HG02610 (cell line): ENCODE data around the gene DNAJB7.
"Not testable (repeated sequence)": the region's sequence is repeated elsewhere in the genome, so short reads cannot be mapped to it uniquely, and the experiment has no call there.

Source experiments
- ATAC-seq: cut with Tn5 transposase; IDR thresholded peaks from one replicate; pipeline ENCODE4 v1.9.1; 2021; ENCODE audit warnings: mild to moderate bottlenecking, moderate library complexity; ENCODE audit not compliant: unreplicated experiment

The DNAJB7 gene

DNA sequence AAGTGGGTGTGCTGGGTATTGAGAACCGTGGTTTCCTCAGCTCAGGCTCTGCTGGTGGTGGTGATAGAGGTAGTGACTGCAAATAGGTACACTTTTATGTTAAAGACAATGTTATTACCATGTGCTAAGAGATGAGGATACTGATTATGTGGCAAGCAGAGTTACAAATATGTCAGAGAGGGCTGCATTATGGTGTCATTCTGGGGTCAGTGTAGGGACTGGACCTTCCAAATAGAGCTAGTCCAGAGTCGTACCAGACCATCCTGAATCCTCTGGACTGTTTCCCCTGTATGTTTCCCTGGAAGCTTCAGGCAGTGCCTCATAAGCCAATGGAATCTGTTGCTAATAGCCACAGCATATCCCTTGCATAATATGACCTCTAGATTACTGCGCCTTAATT lies at the start of gene DNAJB7:
DNAJB7 (minus strand) TSS at position 101 of the 400 bp plus-strand sequence. CDS start 119 bp downstream, outside the sequence.
- no peak for ATAC-seq

DNA sequence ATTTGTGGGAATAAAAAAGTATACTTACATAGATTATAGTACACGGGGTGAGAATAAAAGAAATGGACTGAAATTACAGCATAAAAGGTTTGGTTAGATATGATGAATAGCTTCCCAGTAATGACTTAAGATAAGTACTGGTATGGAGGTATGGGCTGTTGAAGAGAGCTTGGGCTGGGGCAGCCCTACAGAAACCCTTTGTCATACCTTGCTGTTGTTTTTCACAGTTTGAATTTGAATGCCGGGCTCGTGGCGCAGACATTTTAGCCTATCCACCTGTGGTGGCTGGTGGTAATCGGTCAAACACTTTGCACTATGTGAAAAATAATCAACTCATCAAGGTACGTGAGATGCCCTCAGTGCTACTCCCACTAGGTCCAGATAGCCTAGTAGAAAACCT lies 47.0 kb upstream of the DNAJB7 start:
- no peak for ATAC-seq

DNA sequence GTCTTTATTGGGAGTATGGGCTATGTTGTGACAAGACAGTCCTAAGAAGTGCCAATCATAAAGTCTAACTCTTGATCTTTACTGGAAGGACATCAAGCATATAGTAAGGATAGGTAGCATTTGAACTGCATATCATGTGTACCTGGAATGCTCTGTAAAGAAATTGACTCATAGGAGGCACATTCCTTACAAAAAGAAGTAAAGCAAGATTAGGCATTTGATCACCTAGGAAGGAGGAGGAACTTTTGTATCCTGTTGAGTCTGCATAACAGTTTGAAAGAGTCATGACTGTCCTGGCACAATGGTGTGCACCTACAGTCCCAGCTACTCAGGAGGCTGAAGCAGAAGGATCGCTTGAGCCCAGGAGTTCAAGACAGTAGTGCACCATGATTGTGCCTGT lies 42.2 kb upstream of the DNAJB7 start:
- ATAC-seq = no peak

DNA sequence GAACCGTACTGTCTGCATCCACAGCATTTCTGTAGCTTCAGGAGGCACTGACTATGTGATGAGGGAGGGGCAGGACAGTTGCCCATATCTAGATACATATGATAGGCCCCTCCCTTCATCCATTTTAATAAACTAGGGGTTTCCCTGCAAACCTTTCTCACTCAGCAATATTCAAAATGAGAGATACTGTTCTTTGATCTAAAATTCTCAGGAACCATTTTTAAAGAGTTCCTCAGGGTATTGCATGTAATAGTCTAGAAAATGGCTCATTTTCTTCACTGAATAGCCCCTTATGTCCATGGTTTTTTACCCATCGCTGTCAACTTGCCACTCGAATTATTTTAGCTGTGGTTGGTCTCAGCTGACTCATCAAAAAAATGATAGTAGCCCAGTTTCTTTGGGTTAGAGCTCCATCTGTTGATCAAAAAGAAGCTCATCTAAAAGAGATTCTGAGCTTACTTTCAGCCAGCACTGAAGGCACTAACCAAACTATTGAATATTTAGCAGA lies 37.0 kb upstream of the DNAJB7 start:
- peak; percentile 46 for ATAC-seq

DNA sequence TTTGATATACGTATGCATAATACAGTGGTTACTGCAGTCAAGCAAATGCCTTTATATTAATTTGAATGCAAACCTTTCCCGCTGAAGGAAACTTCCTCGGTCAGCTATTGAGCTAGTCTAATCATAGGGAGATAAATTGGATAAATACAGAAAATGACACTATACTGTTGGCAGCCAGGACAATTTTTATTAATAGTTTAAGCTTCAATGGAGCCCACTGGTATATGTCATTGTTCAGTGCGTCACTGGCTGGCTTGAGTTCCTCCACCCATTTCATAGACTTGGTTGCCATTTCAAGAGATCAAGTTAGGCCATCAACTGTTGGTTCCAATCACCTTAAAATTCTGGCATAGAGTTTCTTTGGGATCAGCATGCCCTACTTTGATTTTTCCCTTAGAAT lies 32.5 kb upstream of the DNAJB7 start:
- no peak for ATAC-seq

DNA sequence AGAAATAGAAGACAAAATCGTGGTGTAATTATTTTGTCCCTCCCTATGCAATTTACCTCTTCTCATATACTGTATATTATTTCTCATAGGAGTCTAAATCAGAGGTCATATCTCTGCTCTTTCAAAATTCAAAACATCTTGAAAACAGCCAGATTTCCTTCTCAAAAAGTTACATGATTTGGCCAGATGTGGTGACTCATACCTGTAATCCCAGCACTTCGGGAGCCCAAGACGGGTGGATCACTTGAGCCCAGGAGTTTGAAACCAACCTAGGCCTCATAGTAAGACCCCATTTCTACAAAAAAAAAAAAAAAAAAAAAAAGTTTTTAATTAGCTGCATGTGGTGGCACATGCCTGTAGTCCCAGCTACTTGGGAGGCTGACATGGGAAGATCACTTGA lies 29.0 kb upstream of the DNAJB7 start:
- ATAC-seq = no peak

DNA sequence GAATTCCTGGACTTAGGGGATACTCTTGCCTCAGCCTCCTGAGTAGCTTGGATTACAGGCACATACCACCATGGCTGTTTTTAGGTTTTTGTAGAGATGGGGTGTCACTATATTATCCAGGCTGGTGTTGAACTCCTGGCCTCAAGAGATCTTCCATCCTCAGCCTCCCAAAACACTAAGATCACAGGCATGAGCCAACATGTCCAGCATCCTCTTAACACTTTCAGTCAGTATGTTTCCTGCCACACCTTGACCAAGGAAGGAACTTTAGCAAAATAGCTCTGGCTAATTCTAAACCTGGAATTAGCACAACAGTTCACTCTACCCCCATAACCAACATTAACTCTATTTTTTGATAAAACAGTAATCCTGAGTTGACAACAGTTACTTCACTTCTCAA lies 27.2 kb upstream of the DNAJB7 start:
- no peak for ATAC-seq

DNA sequence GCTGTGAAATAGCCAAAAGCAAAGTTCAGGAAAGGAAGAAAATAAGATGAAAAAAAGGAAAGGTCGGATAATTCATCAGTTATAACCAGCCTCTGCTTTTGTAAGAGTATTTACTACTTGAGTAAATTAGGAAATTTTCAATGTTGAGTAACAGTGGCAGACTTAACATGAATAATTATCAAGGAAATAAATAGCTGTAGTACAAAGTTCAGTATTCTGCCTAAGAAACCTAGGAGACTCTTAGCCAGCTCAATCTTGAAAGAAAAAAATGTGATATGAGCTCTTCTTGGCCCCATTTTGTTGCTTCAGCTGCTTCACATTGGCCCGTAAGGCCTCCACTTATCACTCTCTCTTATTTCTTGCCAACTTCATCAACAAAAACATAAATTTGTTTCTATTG lies 17.0 kb upstream of the DNAJB7 start:
- ATAC-seq = no peak

DNA sequence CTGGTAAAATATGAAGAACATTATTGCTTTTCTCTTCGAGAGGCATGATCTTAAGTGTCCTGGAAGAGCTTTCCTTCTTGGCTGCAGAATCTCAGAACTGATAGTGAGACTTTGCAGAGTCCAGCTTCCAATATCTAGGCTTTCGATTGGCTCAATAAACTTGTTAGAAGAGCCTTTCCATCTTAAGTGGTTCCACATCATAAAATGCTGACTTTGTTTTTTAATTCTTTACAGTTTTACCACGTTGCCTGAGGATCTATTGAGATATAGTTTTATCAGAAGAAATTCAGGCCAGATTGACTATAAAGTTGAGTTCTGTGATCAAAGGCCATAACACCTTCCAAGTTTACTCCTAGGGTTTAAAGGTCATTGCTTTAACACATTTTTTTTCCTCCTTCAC lies 15.6 kb upstream of the DNAJB7 start:
- no peak for ATAC-seq

DNA sequence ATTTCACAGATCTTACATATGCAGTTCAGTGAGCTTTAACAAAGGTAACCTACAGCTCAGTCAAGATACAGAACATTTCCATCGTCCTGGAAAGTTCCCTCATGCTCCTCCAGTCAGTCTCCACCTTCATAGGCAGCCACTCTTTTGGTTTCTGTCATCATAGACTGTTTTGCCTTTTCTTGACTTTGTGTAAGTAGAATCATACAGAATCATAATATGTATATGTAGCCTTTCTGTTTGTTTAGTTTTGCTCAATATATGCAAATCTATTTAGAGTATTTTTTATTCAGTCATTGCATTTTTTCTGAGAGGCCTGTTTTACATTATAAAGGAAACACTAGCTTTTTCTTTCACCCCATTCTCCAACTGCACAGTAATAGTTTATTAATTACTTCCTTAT lies 15.0 kb upstream of the DNAJB7 start:
- no peak for ATAC-seq

DNA sequence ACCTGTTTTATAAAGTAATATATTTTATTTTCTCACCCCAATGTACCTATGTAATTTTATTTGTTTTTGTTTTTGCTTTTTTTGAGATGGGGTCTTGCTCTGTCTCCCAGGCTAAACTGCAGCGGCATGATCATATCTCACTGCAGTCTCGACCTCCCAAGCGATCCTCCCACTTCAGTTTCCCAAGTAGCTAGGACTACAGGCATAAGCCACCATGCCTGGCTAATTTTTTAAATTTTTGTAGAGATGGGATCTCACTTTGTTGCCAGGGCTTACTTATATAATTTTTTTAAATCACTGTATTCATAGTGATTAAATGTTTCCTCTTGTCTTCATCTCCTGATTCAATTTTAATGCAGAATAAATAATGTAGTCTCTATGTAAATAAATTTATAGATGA lies 13.2 kb upstream of the DNAJB7 start:
- no peak for ATAC-seq

DNA sequence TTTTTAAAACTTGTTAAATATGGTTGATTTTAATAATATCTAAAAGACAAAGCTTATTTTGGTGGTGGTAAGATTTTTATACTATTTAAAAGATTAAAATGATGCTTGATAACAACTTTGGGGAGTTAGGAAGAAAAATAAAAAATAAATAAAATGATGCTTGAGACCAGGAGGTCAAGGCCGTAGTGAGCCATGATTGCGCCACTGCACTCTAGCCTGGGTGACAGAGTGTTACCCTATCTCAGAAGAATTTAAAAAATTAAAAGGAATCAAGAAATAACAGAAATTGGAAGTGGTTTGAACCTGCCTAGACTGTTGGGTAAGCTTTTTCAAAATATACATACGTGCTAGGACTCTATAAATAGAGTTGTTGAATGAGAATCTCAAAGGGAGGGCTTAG lies 12.1 kb upstream of the DNAJB7 start:
- no peak for ATAC-seq

DNA sequence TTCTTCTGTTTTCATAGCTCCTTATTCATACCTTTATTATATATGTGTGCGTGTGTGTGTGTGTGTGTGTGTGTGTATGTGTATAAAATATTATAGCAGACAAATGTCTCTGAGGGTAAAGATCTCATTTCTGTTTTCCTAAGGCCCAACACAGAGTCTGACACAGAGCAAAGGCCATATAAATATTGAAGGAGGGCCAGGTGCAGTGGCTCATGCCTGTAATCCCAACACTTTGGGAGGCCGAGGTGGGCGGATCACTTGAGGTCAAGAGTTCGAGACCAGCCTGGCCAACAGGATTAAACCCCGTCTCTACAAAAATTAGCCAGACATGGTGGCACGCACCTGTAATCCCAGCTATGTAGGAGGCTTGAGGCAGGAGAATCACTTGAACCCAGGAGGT lies 6.5 kb upstream of the DNAJB7 start:
- not testable (repeated sequence) for ATAC-seq

DNA sequence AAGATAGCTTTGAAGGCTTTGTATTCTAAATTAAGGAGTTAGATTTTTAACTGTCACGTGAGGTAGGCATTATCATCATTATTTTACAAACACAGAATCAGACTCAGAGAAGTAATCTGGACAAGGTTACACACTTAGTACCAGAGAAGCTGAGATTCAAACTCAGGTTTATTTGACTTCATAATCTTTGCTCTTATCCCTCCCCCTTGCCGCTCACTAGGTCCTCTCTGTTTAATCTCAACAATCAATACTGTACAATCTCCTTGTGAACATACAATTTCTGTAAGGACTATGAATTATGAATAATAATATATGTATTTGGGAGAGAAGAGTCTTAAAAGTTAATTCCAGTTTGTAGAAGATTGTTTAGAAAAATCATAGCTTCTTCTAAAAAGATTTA lies 5.2 kb upstream of the DNAJB7 start:
- no peak for ATAC-seq

DNA sequence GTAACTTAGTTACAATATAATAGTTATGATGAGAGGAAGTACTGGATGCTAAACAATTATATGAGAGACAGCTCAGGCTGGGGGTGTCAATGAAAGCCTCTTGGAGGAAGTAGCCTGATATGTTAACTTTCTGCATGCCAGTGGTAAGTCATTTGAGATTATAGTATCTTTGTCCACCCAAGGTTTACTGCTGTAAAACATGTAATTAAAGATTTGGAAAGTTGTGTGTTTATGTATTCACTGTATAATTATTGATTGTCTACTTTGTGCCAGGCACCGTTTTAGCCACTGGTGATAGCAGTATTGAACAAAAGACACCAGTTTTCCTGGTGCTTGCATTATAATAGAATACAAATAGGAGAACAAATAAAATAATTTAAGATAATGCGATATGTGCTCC lies 624 bp upstream of the DNAJB7 start:
- no peak for ATAC-seq

DNA sequence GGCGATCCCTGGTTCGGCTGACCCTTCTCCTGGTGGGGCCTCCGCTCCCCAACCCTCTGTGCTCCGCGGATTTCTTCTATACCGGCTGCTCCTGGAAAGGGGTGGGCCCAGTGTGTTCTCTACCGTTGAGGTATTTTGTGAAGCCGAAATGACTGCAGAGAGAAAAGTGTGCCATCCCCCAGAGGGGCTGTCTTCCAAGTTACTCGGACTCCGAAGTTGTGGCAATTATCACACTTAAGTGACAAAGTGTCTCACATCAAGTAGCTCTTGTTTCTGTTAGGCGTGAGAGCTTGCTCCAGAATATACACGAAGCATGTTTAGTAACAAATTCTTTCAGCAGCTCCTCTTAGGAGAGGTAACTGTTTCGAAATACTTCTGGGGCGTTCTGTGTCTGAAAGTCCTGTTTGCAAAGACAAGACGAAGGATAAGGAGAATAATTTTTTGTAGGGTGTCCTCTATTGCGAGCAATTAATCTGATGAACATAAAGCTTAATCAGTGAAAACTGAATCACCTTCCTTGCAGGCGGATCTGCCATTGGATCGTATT lies 4.5 kb downstream of the DNAJB7 start:
- no peak for ATAC-seq

DNA sequence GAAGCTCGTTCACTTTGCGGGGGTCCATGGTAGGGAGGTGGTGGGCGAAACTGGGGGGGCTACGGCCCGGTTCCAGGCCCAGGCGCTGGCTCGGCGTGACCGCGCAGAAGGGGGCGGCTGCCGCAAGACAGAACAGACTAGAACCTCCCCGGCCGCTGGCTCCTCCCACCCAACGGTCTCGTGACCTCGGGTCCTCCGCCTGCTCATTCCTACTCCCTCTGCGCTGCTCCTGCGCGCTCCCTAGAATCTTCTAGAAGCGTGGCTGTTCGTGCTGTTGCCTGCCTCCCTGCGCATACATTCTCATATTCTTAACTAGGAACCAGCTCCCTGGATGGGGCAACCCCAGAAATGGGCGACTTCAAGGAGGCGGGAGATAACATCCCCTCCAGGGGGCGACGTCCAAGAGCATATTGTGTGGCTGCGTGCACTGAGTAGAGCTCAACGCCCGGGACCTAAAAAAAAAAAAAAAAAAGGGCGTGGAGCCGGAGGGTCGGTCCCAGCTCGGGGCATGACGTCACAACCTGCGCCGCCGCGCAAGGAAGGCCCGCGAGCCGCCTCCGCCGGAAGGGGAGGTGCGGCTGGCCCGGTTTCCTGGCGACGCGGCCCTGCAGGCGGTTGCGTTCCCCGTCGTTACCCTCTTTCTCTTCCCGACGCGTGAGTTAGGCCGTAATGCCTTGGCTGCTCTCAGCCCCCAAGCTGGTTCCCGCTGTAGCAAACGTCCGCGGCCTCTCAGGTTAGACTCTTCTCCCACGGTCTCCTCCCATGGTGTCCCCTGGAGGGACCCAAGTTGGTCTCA lies 5.2 kb downstream of the DNAJB7 start, which contains the start of the genes ST13 and XPNPEP3:
ST13 (minus strand) TSS at position 127 of the 796 bp plus-strand sequence; CDS start at position 28, 99 bp downstream.
XPNPEP3 (plus strand) TSS at position 636 of the 796 bp plus-strand sequence; CDS start at position 670, 34 bp downstream.
- ATAC-seq = peak; percentile 88

DNA sequence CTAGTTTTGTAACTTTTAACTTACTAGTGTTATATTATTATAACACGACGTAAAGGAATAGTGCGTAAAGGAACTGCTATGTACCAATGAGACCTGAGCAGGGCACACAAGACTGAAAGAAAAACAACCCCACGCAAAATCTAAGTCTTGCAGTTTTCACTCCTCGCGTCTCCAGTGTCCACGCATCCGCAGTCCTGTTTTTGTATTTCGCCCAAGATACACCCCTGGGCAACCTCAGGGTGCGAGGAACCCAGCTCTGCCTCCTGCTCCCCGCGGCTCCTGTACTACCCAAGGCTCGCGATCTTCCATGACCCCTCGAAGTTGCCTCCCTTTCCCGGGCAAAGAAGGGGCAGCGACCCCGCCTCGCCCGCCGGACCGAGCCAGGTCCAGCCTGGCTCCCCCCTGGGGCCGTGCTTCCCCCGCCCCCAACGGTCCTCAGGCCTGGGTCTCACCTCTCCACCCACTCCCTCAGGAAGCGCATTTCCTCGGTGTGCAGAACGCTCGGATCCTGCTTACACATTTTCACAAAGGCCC lies 5.9 kb downstream of the DNAJB7 start:
- peak; percentile 23 for ATAC-seq

DNA sequence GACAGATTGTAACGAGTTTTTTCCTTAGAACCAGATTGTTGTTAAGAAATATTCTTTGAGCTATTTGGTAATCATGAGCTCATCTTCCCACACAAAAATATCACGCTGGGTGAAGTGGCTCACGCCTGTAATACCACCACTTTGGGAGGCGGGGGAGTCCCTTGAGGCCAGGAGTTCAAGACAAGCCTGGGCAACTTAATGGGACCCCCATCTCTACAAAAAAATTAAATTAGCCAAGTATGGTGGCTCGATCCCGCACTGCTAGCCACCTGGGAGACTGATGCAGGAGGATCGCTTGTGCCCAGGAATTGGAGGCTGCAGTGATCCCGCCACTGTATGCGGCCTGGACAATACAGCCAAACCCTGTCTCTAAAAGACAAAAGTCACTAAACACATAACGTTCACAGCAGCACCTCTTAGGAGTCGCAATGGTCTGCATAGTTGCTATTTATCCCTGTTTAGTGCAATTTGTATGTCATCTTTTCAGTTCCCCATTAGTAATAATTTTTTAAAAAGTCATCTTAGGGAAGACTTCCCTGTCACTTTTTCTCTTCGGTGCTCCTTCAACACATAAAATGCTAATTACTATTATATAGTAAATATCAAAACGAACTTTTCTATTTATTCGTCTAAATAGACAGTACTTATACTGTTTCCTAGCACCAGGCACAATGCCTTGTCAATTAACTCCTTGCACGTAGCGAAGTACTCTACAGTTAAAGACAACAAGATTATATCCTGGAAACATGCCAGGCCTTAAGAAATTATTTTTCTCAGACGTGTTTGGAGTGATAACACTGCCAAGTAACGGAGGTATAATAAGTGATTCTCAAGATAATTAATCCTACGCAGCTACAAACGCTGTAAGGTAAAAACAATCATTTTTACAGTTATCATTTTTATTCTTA lies 6.6 kb downstream of the DNAJB7 start:
- no peak for ATAC-seq

DNA sequence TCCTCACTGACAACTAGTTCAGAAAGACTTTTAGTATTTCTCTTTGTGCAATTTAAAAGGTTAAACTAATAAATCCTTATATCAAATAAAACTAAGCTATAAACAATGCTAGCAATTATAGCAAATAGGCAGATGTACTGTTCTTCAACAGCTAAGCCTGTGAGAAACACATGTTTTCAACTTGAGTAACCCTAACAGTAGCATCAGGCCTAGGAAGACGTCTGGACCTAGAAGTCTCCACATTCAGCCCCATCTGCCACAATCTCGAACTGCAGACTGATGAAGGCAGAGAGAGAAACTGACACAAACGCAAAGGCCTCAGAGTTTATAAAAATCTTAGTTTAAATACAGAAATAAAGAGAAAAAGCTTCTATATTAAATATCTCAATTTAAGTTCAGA lies 8.0 kb downstream of the DNAJB7 start:
- ATAC-seq = no peak

DNA sequence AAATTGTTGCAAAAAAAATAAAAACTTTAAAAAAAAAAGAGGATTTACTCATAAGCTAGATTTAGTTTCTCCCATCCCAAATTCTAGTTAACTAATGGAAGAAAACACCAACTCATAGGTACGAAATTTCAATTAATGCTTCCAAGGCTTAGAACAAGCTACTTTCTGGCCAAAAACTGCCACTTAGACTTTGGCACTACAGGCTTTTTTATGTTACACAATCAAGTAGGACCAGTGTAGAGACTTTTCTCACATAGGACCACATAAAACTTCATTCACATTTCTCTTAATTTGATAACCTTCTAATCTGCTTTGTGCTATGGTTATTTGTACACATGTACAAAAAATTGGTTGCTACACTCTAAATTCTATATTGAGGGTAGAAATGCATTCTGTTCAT lies 8.6 kb downstream of the DNAJB7 start:
- no peak for ATAC-seq
